OCI-LY1 (cell line): ENCODE measurements around the gene MED13L.

Experiments
- CTCF ChIP-seq: fragments of 200-600 bp; sonication (generic), shearing (Covaris generic); IDR thresholded peaks from 2 replicates; pipeline ENCODE4 v1.5.1; 2017; ENCODE audit warnings: mild to moderate bottlenecking, antibody characterized with exemption, low read length, moderate library complexity, mixed read lengths
- EZH2 ChIP-seq: fragments of 200-600 bp; sonication (generic), shearing (Covaris generic); IDR thresholded peaks from 2 replicates; pipeline ENCODE4 v1.8.0; 2017; ENCODE audit warnings: borderline replicate concordance, mixed run types, mild to moderate bottlenecking, antibody characterized with exemption, low read length, moderate library complexity, mixed read lengths

- no peak for TF ChIP-seq CTCF
- TF ChIP-seq EZH2, result no peak
Measured at GRCh38 chr12:115926037-115926670, 351.3 kb downstream of the MED13L start.
